Panc1 (cell line): ENCODE results near the gene COL4A2.

Experiments
- POLR2AphosphoS5 ChIP-seq: IDR thresholded peaks from 2 replicates; pipeline ENCODE4 v1.6.1; 2012; ENCODE audit warnings: mild to moderate bottlenecking, low read depth, low read length, moderate library complexity
- TF ChIP-seq, protein P1 (sequence below): fragments of 450-650 bp; IDR thresholded peaks from 2 replicates; pipeline ENCODE4 v1.5.1; 2017; ENCODE audit warnings: mild to moderate bottlenecking

DNA sequence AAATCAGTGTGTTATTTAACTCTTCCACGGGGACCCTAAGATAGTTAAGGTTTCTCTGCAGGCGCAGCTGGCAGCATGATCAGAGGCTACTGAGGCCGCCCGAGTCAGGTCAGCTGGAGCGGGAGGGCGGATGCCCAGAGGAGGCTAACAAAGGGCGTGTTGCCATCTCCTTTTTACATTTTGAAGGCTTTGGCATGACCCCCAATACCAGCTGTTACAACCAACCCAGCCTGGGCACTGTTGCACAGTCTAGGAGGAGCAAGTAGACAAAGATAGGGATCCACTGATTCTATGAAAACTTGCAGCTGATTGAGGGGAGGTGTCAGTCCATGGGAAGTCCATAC lies 15.7 kb downstream of the COL4A2 start:
- TF ChIP-seq, protein P1, sequence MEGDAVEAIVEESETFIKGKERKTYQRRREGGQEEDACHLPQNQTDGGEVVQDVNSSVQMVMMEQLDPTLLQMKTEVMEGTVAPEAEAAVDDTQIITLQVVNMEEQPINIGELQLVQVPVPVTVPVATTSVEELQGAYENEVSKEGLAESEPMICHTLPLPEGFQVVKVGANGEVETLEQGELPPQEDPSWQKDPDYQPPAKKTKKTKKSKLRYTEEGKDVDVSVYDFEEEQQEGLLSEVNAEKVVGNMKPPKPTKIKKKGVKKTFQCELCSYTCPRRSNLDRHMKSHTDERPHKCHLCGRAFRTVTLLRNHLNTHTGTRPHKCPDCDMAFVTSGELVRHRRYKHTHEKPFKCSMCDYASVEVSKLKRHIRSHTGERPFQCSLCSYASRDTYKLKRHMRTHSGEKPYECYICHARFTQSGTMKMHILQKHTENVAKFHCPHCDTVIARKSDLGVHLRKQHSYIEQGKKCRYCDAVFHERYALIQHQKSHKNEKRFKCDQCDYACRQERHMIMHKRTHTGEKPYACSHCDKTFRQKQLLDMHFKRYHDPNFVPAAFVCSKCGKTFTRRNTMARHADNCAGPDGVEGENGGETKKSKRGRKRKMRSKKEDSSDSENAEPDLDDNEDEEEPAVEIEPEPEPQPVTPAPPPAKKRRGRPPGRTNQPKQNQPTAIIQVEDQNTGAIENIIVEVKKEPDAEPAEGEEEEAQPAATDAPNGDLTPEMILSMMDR = no peak
- TF ChIP-seq POLR2AphosphoS5 = no peak
